Left ventricle myocardium superior (tissue), 1 donor: ENCODE results near the gene ARAP1. TPM values are rescaled to one million over a fixed set of nuclear protein-coding genes. Genes with fewer than 3 reads are reported as not detected.

Experiments used
- ATAC-seq: fragments of 200-7000 bp; cut with Tn5 transposase; one replicate; pipeline ENCODE4 v1.9.1; 2020; ENCODE audit warnings: mild to moderate bottlenecking, moderate library complexity
- DNase-seq: peaks from one replicate; pipeline ENCODE4 v3.0.0-alpha.2; 2020
- intact Hi-C: fragments of 100-400 bp; cut with micrococcal nuclease; formaldehyde crosslinking; loops from one replicate; pipeline ENCODE4 v1.11.0; 2022
- total RNA-seq: library from RNA; stranded (reverse); fragmentation: NEBNext Ultra II Directional; extraction: Animal tissue kit (Norgen Biotek cat#: 25700); gene quantifications from one replicate; pipeline ENCODE4 v1.2.1, GENCODE V29; 2021
- donor health status: DM: no; HTN: yes; CAD: no; lungs with severe emphysema.

ARAP1 gene
- total RNA-seq, 1 donor from 2014 or later: 58.9 TPM

GRCh38 chr11:72716788-72717435 lies 35.3 kb downstream of the ARAP1 start:
- DNase-seq (no peak), ATAC-seq (no peak)
- intact Hi-C loops: no loop called here

GRCh38 chr11:72716290-72716689 lies 35.9 kb downstream of the ARAP1 start:
- intact Hi-C loops: no loop called here
- ATAC-seq (peak; percentile 7), DNase-seq (no peak)

GRCh38 chr11:72712841-72713240 lies 39.4 kb downstream of the ARAP1 start:
- no peak for ATAC-seq
- DNase-seq: no peak
- intact Hi-C loops: no loop called here

GRCh38 chr11:72712168-72712751 lies 39.9 kb downstream of the ARAP1 start:
- DNase-seq (peak; percentile 73), ATAC-seq (peak; percentile 55)
- intact Hi-C loops: no loop called here

GRCh38 chr11:72711141-72711540 lies 41.1 kb downstream of the ARAP1 start:
- intact Hi-C loops: no loop called here
- no peak for ATAC-seq
- DNase-seq: no peak

GRCh38 chr11:72710278-72710677 lies 41.9 kb downstream of the ARAP1 start:
- ATAC-seq: no peak
- intact Hi-C loops: no loop called here
- DNase-seq: no peak

- ATAC-seq: no peak
- no peak for DNase-seq
- intact Hi-C loops: no loop called here
These were observed 42.5 kb downstream of the ARAP1 start for GRCh38 chr11:72709478-72710238.

GRCh38 chr11:72707032-72707431 lies 45.2 kb downstream of the ARAP1 start:
- no peak for ATAC-seq
- DNase-seq: no peak
- intact Hi-C loops: no loop called here

- ATAC-seq (no peak), DNase-seq (no peak)
- intact Hi-C loops: no loop called here
These were observed 45.6 kb downstream of the ARAP1 start for GRCh38 chr11:72706579-72706978.

- intact Hi-C loops: no loop called here
- no peak for ATAC-seq
- DNase-seq: no peak
These were observed 46.5 kb downstream of the ARAP1 start for GRCh38 chr11:72705442-72706365.

- ATAC-seq (no peak), DNase-seq (no peak)
- intact Hi-C loops: no loop called here
These were observed 47.4 kb downstream of the ARAP1 start for GRCh38 chr11:72704783-72705265.

GRCh38 chr11:72704028-72704782 lies 48.0 kb downstream of the ARAP1 start:
- DNase-seq (peak; percentile 49), ATAC-seq (peak; percentile 2)
- intact Hi-C loops: no loop called here

- ATAC-seq: peak; percentile 82
- intact Hi-C loops: no loop called here
- peak; percentile 89 for DNase-seq
These were observed 48.8 kb downstream of the ARAP1 start for GRCh38 chr11:72703267-72704008.

- ATAC-seq (no peak), DNase-seq (no peak)
- intact Hi-C loops: no loop called here
These were observed 49.5 kb downstream of the ARAP1 start for GRCh38 chr11:72702577-72703241.

GRCh38 chr11:72702096-72702495 lies 50.1 kb downstream of the ARAP1 start:
- ATAC-seq (peak; percentile 10), DNase-seq (peak; percentile 59)

GRCh38 chr11:72701466-72701865 lies 50.7 kb downstream of the ARAP1 start:
- no peak for ATAC-seq
- intact Hi-C loops: no loop called here
- no peak for DNase-seq

More at GRCh38 chr11:72702096-72702495, 50.1 kb downstream of the ARAP1 start:
- intact Hi-C loops: no loop called here

- ATAC-seq: no peak
- intact Hi-C loops: no loop called here
- DNase-seq: no peak
These were observed 52.1 kb downstream of the ARAP1 start for GRCh38 chr11:72700146-72700545.
